ENCODE data around the gene GRID2IP.

DNA sequence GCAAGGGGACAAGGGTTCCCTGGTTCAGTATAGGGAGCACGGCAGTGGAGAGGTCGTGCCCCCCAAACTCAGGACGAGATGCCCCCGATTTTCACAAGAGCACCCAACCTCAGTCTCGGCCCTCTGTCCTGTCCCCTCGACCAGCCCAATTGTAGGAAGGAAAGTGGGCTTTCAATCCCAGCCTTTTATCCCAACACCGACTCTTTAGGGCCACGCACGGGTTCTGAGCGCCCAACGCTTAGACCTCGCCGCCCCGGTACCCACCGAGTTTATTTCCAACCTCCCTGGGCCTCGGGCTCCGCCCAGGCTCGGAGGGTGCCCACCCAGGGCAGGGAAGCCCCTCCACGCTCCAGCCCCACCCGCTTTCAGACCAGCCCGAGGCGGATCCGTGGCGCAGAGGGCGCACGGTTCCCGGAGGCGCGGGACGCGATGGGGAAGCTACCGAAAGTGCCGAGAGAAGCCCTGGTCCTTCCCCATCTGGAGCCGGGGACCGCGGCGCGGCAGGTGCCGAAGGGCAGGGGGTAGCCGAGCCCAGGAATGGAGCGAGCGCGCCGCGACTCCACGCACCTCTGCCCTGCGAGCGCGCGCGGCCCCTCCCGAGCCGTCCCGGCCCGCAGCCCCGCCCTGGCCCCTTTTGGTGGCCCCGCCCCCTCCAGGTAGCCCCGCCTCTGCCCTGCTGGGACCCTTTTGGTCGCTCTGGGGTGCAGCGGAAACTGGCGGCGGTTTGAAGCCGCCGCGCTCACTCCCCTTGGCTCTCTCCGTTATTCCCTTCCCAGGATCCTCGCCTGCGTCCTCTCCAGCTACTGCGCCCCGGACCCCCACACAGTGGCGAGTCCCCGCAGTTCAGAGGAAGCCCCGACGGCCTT, 20.4 kb downstream of the GRID2IP start:
- TF ChIP-seq, protein P1, sequence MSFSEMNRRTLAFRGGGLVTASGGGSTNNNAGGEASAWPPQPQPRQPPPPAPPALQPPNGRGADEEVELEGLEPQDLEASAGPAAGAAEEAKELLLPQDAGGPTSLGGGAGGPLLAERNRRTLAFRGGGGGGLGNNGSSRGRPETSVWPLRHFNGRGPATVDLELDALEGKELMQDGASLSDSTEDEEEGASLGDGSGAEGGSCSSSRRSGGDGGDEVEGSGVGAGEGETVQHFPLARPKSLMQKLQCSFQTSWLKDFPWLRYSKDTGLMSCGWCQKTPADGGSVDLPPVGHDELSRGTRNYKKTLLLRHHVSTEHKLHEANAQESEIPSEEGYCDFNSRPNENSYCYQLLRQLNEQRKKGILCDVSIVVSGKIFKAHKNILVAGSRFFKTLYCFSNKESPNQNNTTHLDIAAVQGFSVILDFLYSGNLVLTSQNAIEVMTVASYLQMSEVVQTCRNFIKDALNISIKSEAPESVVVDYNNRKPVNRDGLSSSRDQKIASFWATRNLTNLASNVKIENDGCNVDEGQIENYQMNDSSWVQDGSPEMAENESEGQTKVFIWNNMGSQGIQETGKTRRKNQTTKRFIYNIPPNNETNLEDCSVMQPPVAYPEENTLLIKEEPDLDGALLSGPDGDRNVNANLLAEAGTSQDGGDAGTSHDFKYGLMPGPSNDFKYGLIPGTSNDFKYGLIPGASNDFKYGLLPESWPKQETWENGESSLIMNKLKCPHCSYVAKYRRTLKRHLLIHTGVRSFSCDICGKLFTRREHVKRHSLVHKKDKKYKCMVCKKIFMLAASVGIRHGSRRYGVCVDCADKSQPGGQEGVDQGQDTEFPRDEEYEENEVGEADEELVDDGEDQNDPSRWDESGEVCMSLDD (tag by site-specific recombination; IDR thresholded peaks at IDR 0.05), result 0 out of 2 replicates have a peak, but pooled peaks have one; percentile 24
- TF ChIP-seq ZNF184 (tag by site-specific recombination; IDR thresholded peaks at IDR 0.05), result no peak
- no peak for TF ChIP-seq ZNF112 (tag by site-specific recombination; IDR thresholded peaks at IDR 0.05)
- TF ChIP-seq BCL11A (tag by site-specific recombination; IDR thresholded peaks at IDR 0.05; ENCODE audit: low read depth), result no peak
- TF ChIP-seq, protein P2, sequence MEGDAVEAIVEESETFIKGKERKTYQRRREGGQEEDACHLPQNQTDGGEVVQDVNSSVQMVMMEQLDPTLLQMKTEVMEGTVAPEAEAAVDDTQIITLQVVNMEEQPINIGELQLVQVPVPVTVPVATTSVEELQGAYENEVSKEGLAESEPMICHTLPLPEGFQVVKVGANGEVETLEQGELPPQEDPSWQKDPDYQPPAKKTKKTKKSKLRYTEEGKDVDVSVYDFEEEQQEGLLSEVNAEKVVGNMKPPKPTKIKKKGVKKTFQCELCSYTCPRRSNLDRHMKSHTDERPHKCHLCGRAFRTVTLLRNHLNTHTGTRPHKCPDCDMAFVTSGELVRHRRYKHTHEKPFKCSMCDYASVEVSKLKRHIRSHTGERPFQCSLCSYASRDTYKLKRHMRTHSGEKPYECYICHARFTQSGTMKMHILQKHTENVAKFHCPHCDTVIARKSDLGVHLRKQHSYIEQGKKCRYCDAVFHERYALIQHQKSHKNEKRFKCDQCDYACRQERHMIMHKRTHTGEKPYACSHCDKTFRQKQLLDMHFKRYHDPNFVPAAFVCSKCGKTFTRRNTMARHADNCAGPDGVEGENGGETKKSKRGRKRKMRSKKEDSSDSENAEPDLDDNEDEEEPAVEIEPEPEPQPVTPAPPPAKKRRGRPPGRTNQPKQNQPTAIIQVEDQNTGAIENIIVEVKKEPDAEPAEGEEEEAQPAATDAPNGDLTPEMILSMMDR (tag by site-specific recombination; IDR thresholded peaks at IDR 0.05), result no peak

Data from HEK293 (cell line).